ENCODE measurements around the gene CPXM1. TPM values are rescaled to one million over a fixed set of nuclear protein-coding genes. Genes with fewer than 3 reads are reported as not detected.

The CPXM1 gene
- total RNA-seq, 2 donors from 2014 or later, result 80.1 to 106 TPM

DNA sequence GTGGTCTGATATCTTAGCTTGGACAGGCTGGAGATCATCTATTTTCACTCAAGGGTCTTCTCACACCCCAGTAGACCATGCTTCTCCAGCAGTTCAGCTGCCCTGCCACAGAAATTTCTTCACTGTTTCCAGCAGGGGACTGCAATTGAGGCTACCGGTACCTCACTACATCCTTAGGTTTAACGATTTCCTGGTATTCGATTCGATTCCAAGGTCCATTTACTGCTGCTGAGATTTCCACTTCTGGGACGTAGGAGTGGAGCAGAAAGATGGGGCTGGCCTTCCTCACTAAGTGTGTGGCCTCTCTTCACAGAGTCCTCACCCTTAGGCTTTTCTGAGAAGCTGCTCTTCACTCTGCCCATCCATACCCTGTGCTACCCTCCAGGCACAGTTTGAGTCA lies 46.3 kb upstream of the CPXM1 start:
- Mint-ChIP-seq H3K27me3 (ENCODE audit: insufficient read depth) (no peaks in the 10 kb centered on the region), H3K4me1 (peaks cover 2% of the 10 kb centered on the region), H3K27ac (no peak overlapping the region), H3K36me3 (ENCODE audit: low read depth) (peaks cover 5% of the 10 kb centered on the region), H3K4me3 (no peak overlapping the region), H3K9me3 (no peaks in the 10 kb centered on the region)
- TF ChIP-seq, protein P1, sequence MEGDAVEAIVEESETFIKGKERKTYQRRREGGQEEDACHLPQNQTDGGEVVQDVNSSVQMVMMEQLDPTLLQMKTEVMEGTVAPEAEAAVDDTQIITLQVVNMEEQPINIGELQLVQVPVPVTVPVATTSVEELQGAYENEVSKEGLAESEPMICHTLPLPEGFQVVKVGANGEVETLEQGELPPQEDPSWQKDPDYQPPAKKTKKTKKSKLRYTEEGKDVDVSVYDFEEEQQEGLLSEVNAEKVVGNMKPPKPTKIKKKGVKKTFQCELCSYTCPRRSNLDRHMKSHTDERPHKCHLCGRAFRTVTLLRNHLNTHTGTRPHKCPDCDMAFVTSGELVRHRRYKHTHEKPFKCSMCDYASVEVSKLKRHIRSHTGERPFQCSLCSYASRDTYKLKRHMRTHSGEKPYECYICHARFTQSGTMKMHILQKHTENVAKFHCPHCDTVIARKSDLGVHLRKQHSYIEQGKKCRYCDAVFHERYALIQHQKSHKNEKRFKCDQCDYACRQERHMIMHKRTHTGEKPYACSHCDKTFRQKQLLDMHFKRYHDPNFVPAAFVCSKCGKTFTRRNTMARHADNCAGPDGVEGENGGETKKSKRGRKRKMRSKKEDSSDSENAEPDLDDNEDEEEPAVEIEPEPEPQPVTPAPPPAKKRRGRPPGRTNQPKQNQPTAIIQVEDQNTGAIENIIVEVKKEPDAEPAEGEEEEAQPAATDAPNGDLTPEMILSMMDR (conservative IDR thresholded peaks at IDR 0.05), result no peak
- Histone ChIP-seq H3K27ac (ENCODE audit: low read depth, low read length) (no peak overlapping the region), H3K9ac (ENCODE audit: extremely low read depth, low read length, poor library complexity, severe bottlenecking) (no peak overlapping the region), H3K36me3 (ENCODE audit: control insufficient read depth, insufficient read depth, low read length) (no peaks in the 10 kb centered on the region), H3K9me3 (ENCODE audit: control insufficient read depth, low read length) (no peaks in the 10 kb centered on the region), H3K27me3 (ENCODE audit: control insufficient read depth, insufficient read depth, low read length, poor library complexity, severe bottlenecking) (no peaks in the 10 kb centered on the region), H3K4me1 (ENCODE audit: control insufficient read depth, insufficient read depth, low read length) (no peaks in the 10 kb centered on the region), H3K4me3 (ENCODE audit: low read length) (no peak overlapping the region)
- DNase-seq, result no peak
- WGBS, 2 experiments (ENCODE audit: insufficient coverage in 1 of 2, insufficient read length in 1 of 2), result 95 to 97% methylated on average over 5 of the region's 5 CpGs

DNA sequence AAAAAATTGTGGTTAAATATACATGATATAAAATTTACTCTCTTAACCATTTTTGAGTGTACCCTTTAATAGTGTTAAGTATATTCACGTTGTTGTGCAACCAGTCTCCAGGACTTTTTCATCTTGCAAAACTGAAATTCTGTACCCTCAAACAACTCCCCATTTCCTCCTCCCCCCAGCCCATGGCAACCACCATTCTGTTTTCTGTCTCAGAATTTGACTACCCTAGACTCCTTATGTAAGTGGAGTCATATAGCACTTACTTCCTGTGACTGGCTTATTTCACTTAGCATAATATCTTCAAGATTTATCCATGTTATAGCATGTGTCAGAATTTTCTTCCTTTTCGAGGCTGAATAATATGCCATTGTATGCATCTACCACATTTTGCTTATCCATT lies 45.2 kb upstream of the CPXM1 start:
- H3K27me3 Mint-ChIP-seq (ENCODE audit: insufficient read depth), result no peaks in the 10 kb centered on the region
- 100% methylated on average over 1 of the region's 2 CpGs; no CpG with 5 or more reads in 1 of the 2 experiments for WGBS, 2 experiments (ENCODE audit: insufficient coverage in 1 of 2, insufficient read length in 1 of 2)
- no peak overlapping the region for H3K4me3 Mint-ChIP-seq
- Histone ChIP-seq H3K27me3 (ENCODE audit: control insufficient read depth, insufficient read depth, low read length, poor library complexity, severe bottlenecking) (no peaks in the 10 kb centered on the region), H3K4me1 (ENCODE audit: control insufficient read depth, insufficient read depth, low read length) (no peaks in the 10 kb centered on the region), H3K36me3 (ENCODE audit: control insufficient read depth, insufficient read depth, low read length) (no peaks in the 10 kb centered on the region), H3K9ac (ENCODE audit: extremely low read depth, low read length, poor library complexity, severe bottlenecking) (no peak overlapping the region), H3K4me3 (ENCODE audit: low read length) (no peak overlapping the region), H3K27ac (ENCODE audit: low read depth, low read length) (no peak overlapping the region), H3K9me3 (ENCODE audit: control insufficient read depth, low read length) (no peaks in the 10 kb centered on the region)
- TF ChIP-seq, protein P1 (conservative IDR thresholded peaks at IDR 0.05), result no peak
- H3K36me3 Mint-ChIP-seq (ENCODE audit: low read depth), result peaks cover 5% of the 10 kb centered on the region
- H3K4me1 Mint-ChIP-seq, result peaks cover 2% of the 10 kb centered on the region
- DNase-seq, result no peak
- no peaks in the 10 kb centered on the region for H3K9me3 Mint-ChIP-seq
- no peak overlapping the region for H3K27ac Mint-ChIP-seq

DNA sequence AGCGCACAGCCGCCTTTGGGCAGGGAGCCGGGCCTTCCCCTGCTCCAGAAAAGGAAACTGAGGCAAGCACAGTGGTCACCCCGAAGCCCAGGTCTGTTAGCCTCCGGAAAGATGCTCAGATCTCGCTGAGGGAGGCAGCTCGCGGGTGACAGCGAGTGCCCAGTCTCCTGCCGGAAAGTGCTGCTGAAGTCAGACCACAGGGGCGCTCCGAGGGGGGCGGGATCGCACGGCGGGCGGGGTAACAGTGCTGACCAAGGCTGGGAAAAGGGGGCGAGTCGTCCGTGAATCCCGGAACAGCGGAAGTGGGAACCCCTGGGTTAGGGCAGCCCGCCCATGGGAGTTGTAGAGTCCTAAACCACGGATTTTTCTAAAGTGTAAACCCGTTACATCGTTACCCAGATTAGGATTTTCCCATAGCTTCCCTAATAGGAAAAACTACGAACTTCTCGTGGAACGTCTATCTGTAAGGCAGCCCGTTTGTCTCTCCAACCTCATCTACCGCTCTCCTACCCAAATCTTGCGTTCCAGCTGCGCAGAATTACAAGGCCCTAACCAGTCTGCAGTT lies 40.6 kb upstream of the CPXM1 start:
- no peak overlapping the region for H3K27ac ChIP-seq (ENCODE audit: low read depth, low read length)
- H3K9me3 Mint-ChIP-seq, result no peaks in the 10 kb centered on the region
- H3K4me1 Mint-ChIP-seq, result no peaks in the 10 kb centered on the region
- peaks cover 12% of the 10 kb centered on the region for H3K27me3 Mint-ChIP-seq (ENCODE audit: insufficient read depth)
- peak overlapping the region; percentile 76 for H3K4me3 Mint-ChIP-seq
- peaks cover 29% of the 10 kb centered on the region for H3K36me3 Mint-ChIP-seq (ENCODE audit: low read depth)
- DNase-seq, result peak; percentile 81
- H3K27ac Mint-ChIP-seq, result no peak overlapping the region
- 5 to 10% methylated on average over 22 to 33 of the region's 33 CpGs for WGBS, 2 experiments (ENCODE audit: insufficient coverage in 1 of 2, insufficient read length in 1 of 2)
- no peaks in the 10 kb centered on the region for H3K36me3 ChIP-seq (ENCODE audit: control insufficient read depth, insufficient read depth, low read length)
- no peaks in the 10 kb centered on the region for H3K4me1 ChIP-seq (ENCODE audit: control insufficient read depth, insufficient read depth, low read length)
- no peaks in the 10 kb centered on the region for H3K27me3 ChIP-seq (ENCODE audit: control insufficient read depth, insufficient read depth, low read length, poor library complexity, severe bottlenecking)
- TF ChIP-seq, protein P1 (conservative IDR thresholded peaks at IDR 0.05), result no peak
- H3K9me3 ChIP-seq (ENCODE audit: control insufficient read depth, low read length), result no peaks in the 10 kb centered on the region
- H3K4me3 ChIP-seq (ENCODE audit: low read length), result peak overlapping the region; percentile 89
- peak overlapping the region; percentile 49 for H3K9ac ChIP-seq (ENCODE audit: extremely low read depth, low read length, poor library complexity, severe bottlenecking)

All from endodermal cell (in vitro differentiated cells).